ENCODE results near the gene SLC7A4.

DNA sequence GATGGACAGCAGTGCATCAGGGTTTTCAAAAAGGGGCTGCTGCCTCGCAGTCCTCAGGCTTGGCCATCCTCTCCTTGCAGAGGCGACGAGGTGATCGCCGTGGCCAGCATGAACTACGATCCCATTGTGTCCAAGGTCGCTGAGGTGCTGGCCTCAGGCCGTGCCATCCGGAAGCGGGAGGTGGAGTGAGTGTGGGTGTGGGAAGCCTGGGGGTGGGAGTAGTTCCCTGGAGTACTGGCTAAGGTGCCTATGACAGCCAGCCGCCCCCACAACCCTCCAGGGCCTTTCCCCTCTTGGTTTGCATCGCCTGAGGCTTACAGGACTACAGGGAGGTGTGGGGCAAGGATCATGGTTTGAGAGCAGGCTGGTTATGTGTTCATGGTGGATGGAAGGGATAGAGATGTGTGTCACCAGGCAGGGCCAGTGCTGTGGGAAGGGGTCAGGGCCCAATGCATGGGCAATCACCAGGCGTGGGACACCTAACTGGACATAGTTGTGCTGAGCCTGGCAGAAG, 52.4 kb downstream of the SLC7A4 start:
- TF ChIP-seq, protein P1, sequence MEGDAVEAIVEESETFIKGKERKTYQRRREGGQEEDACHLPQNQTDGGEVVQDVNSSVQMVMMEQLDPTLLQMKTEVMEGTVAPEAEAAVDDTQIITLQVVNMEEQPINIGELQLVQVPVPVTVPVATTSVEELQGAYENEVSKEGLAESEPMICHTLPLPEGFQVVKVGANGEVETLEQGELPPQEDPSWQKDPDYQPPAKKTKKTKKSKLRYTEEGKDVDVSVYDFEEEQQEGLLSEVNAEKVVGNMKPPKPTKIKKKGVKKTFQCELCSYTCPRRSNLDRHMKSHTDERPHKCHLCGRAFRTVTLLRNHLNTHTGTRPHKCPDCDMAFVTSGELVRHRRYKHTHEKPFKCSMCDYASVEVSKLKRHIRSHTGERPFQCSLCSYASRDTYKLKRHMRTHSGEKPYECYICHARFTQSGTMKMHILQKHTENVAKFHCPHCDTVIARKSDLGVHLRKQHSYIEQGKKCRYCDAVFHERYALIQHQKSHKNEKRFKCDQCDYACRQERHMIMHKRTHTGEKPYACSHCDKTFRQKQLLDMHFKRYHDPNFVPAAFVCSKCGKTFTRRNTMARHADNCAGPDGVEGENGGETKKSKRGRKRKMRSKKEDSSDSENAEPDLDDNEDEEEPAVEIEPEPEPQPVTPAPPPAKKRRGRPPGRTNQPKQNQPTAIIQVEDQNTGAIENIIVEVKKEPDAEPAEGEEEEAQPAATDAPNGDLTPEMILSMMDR (IDR thresholded peaks at IDR 0.05): no peak
- TF ChIP-seq POLR2A (IDR thresholded peaks at IDR 0.05): no peak

Measured in adrenal gland (tissue), 5 donors.